ENCODE results near the gene LIN7B.

Gene LIN7B

GRCh38 chr19:49064768-49065611 is 49.2 kb upstream of the LIN7B start, which contains the start of gene NTF4:
Gene NTF4 (minus strand): TSS chr19:49064818. CDS start chr19:49061997, 2,821 bp downstream.
- peak within 1 kb of the TSS; percentile 29 for H3K4me3 ChIP-seq (ENCODE audit: low read depth, low read length)
- no peak for TF ChIP-seq ZNF561 (tag by site-specific recombination; IDR thresholded peaks at IDR 0.05; ENCODE audit: borderline replicate concordance)
- TF ChIP-seq, protein P1, sequence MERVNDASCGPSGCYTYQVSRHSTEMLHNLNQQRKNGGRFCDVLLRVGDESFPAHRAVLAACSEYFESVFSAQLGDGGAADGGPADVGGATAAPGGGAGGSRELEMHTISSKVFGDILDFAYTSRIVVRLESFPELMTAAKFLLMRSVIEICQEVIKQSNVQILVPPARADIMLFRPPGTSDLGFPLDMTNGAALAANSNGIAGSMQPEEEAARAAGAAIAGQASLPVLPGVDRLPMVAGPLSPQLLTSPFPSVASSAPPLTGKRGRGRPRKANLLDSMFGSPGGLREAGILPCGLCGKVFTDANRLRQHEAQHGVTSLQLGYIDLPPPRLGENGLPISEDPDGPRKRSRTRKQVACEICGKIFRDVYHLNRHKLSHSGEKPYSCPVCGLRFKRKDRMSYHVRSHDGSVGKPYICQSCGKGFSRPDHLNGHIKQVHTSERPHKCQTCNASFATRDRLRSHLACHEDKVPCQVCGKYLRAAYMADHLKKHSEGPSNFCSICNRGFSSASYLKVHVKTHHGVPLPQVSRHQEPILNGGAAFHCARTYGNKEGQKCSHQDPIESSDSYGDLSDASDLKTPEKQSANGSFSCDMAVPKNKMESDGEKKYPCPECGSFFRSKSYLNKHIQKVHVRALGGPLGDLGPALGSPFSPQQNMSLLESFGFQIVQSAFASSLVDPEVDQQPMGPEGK (tag by site-specific recombination; IDR thresholded peaks at IDR 0.05) = 0 out of 2 replicates have a peak, but pooled peaks have one; percentile 42
- no peak for TF ChIP-seq ZNF600 (tag by site-specific recombination; IDR thresholded peaks at IDR 0.05)
- no peak for TF ChIP-seq ZNF433 (tag by site-specific recombination; IDR thresholded peaks at IDR 0.05; ENCODE audit: low read depth)
- 0 out of 2 replicates have a peak, but pooled peaks have one; percentile 9 for TF ChIP-seq SP7 (tag by site-specific recombination; IDR thresholded peaks at IDR 0.05)
- no peak for TF ChIP-seq ZNF792 (tag by site-specific recombination; IDR thresholded peaks at IDR 0.05)
- TF ChIP-seq ZNF335 (tag by site-specific recombination; conservative IDR thresholded peaks at IDR 0.05) = peak; percentile 40; the same call in 1 of the 2 replicates
- TF ChIP-seq SP2 (tag by site-specific recombination; IDR thresholded peaks at IDR 0.05) = peak; percentile 54
- no peak for TF ChIP-seq ZNF23 (tag by site-specific recombination; IDR thresholded peaks at IDR 0.05; ENCODE audit: borderline replicate concordance)
- TF ChIP-seq, protein P2, sequence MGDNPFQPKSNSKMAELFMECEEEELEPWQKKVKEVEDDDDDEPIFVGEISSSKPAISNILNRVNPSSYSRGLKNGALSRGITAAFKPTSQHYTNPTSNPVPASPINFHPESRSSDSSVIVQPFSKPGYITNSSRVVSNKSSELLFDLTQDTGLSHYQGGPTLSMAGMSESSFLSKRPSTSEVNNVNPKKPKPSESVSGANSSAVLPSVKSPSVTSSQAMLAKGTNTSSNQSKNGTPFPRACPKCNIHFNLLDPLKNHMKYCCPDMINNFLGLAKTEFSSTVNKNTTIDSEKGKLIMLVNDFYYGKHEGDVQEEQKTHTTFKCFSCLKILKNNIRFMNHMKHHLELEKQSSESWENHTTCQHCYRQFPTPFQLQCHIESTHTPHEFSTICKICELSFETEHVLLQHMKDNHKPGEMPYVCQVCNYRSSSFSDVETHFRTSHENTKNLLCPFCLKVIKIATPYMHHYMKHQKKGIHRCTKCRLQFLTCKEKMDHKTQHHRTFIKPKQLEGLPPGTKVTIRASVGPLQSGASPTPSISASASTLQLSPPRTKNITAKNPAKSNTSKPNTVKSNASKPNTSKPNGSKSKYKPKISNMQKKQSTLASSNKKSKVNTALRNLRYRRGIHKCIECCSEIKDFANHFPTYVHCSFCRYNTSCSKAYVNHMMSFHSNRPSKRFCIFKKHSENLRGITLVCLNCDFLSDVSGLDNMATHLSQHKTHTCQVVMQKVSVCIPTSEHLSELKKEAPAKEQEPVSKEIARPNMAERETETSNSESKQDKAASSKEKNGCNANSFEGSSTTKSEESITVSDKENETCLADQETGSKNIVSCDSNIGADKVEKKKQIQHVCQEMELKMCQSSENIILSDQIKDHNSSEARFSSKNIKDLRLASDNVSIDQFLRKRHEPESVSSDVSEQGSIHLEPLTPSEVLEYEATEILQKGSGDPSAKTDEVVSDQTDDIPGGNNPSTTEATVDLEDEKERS (tag by site-specific recombination; IDR thresholded peaks at IDR 0.05) = no peak
- no peak for TF ChIP-seq ZSCAN16 (tag by site-specific recombination; IDR thresholded peaks at IDR 0.05)
- TF ChIP-seq, protein P3, sequence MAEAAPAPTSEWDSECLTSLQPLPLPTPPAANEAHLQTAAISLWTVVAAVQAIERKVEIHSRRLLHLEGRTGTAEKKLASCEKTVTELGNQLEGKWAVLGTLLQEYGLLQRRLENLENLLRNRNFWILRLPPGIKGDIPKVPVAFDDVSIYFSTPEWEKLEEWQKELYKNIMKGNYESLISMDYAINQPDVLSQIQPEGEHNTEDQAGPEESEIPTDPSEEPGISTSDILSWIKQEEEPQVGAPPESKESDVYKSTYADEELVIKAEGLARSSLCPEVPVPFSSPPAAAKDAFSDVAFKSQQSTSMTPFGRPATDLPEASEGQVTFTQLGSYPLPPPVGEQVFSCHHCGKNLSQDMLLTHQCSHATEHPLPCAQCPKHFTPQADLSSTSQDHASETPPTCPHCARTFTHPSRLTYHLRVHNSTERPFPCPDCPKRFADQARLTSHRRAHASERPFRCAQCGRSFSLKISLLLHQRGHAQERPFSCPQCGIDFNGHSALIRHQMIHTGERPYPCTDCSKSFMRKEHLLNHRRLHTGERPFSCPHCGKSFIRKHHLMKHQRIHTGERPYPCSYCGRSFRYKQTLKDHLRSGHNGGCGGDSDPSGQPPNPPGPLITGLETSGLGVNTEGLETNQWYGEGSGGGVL (tag by site-specific recombination; IDR thresholded peaks at IDR 0.05) = peak; percentile 38; the same call in 1 of the 2 replicates
- H3K36me3 ChIP-seq (ENCODE audit: control insufficient read depth in 2 of 2, insufficient read depth in 1 of 2, low read length in 2 of 2) = no peaks in the 10 kb centered on the region
- ChIA-PET CTCF (interaction anchor here (0.6 to 1.7 kb wide), 12 partner anchors 9 to 441 kb away, joined by 3 to 9 read pairs (median 4); no protein-coding TSS in a partner anchor), POLR2A (interaction anchor here (1.0 to 2.0 kb wide), 4 partner anchors 9 to 253 kb away, joined by 3 to 12 read pairs (median 6); partner anchors contain the start of genes GYS1, LIN7B and RUVBL2)
- peaks cover 6% of the 10 kb centered on the region for H3K4me1 ChIP-seq (ENCODE audit: control insufficient read depth, insufficient read depth, low read length)
- no peak within 1 kb of the TSS for H3K27ac ChIP-seq (ENCODE audit: extremely low read depth, low read depth, low read length)
- H3K9me3 ChIP-seq (ENCODE audit: control insufficient read depth, insufficient read depth, low read depth, low read length) = no peaks in the 10 kb centered on the region

DNA sequence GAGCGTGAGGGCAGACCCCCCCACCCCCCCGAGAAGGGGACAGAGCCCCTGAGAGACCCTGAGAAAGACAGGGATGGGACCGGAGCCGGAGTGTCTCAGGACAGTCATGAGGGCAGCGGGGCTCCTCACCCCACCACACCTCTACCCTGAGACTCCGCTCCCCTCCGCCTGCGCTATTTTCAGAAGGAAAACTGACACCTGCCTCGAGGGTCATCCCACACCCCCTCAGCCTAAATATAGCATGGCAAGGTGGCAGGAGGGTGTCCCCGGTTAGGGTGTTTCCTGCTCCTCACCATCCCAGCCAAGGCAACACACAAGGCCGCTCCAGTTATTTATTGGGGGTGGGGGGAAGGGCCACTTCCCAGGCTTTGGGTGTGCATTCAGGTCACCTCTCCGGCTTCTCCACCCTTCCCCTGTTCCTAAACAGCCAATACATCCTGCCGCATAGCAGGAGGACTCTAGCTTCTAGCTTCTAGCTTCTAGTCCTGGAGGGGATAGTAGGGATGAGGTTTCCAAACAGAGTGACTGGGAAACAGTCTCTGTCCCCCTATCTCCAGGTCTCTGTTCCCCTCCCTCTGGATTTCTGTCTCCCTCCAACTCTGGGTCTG is 48.2 kb upstream of the LIN7B start:
- ChIA-PET CTCF (interaction anchor here (0.6 to 1.7 kb wide), 11 partner anchors 8 to 442 kb away, joined by 3 to 9 read pairs (median 4); no protein-coding TSS in a partner anchor), POLR2A (interaction anchor here (0.5 to 2.0 kb wide), 4 partner anchors 10 to 73 kb away, joined by 3 to 12 read pairs (median 6); partner anchors contain the start of genes GYS1, LIN7B and RUVBL2)
- Histone ChIP-seq H3K4me1 (ENCODE audit: control insufficient read depth, insufficient read depth, low read length) (peaks cover 6% of the 10 kb centered on the region), H3K4me3 (ENCODE audit: low read depth, low read length) (no peak overlapping the region), H3K27ac (ENCODE audit: extremely low read depth, low read depth, low read length) (no peak overlapping the region), H3K36me3 (ENCODE audit: control insufficient read depth in 2 of 2, insufficient read depth in 1 of 2, low read length in 2 of 2) (no peaks in the 10 kb centered on the region), H3K9me3 (ENCODE audit: control insufficient read depth, insufficient read depth, low read depth, low read length) (no peaks in the 10 kb centered on the region)
- TF ChIP-seq ZNF155 (tag by site-specific recombination; IDR thresholded peaks at IDR 0.05) (no peak), MEIS1 (CRISPR knock-in tag; IDR thresholded peaks at IDR 0.05; ENCODE audit: borderline replicate concordance) (no peak), ZNF654 (tag by site-specific recombination; IDR thresholded peaks at IDR 0.05; ENCODE audit: low read depth) (no peak), ZNF366 (tag by site-specific recombination; conservative IDR thresholded peaks at IDR 0.05) (peak; percentile 11; the same call in 1 of the 2 replicates), ZNF585B (tag by site-specific recombination; IDR thresholded peaks at IDR 0.05) (no peak), KLF9 (tag by site-specific recombination; IDR thresholded peaks at IDR 0.05; ENCODE audit: low read depth) (no peak), ZNF792 (tag by site-specific recombination; IDR thresholded peaks at IDR 0.05) (no peak), ZSCAN16 (tag by site-specific recombination; IDR thresholded peaks at IDR 0.05) (no peak), ZNF610 (tag by site-specific recombination; IDR thresholded peaks at IDR 0.05; ENCODE audit: borderline replicate concordance) (no peak), ZNF394 (tag by site-specific recombination; IDR thresholded peaks at IDR 0.05; ENCODE audit: borderline replicate concordance) (no peak), IKZF3 (tag by site-specific recombination; IDR thresholded peaks at IDR 0.05) (0 out of 2 replicates have a peak, but pooled peaks have one; percentile 30), YY1 (tag by site-specific recombination; IDR thresholded peaks at IDR 0.05) (no peak)
- TF ChIP-seq, protein P1 (tag by site-specific recombination; IDR thresholded peaks at IDR 0.05) = no peak

All from HEK293 (cell line).